ENCODE results near the gene HPS6.
A peak's percentile ranks its signal among the peaks of the same experiment; 100 is the strongest.

- TF ChIP-seq CTCF (IDR thresholded peaks at IDR 0.05) (peak; percentile 74 to 91 (median 87)), POLR2A (IDR thresholded peaks at IDR 0.05) (no peak), POLR2AphosphoS5 (IDR thresholded peaks at IDR 0.05; ENCODE audit: insufficient read depth in 1 of 2, low read depth in 1 of 2) (peak in 1 of 2 donors; percentile 16)
Observed at GRCh38 chr10:102072673-102073527, 7.8 kb downstream of the HPS6 start.
